Measurements from ENCODE around the gene MANSC4.

MANSC4 gene

DNA sequence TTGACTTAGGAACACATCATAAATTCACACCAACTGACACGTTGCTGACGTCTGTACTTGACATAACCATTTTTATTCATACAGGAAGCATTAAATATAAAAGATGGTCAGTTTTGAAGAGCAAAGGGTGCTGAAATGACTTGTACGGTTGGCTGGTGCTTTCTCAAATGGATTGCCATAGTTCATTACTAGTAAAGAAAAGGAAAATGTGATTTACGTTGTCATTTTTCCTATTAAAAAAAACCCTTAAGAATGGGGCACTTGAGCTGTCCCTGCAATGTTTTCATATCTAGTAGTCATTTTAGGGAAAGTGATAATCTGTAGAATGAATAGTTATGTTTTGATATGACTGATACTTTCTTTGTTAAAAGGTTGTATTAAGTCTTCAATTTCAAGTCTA is 22.5 kb upstream of the MANSC4 start:
- TF ChIP-seq, protein P1, sequence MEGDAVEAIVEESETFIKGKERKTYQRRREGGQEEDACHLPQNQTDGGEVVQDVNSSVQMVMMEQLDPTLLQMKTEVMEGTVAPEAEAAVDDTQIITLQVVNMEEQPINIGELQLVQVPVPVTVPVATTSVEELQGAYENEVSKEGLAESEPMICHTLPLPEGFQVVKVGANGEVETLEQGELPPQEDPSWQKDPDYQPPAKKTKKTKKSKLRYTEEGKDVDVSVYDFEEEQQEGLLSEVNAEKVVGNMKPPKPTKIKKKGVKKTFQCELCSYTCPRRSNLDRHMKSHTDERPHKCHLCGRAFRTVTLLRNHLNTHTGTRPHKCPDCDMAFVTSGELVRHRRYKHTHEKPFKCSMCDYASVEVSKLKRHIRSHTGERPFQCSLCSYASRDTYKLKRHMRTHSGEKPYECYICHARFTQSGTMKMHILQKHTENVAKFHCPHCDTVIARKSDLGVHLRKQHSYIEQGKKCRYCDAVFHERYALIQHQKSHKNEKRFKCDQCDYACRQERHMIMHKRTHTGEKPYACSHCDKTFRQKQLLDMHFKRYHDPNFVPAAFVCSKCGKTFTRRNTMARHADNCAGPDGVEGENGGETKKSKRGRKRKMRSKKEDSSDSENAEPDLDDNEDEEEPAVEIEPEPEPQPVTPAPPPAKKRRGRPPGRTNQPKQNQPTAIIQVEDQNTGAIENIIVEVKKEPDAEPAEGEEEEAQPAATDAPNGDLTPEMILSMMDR (IDR thresholded peaks at IDR 0.05; ENCODE audit: borderline replicate concordance, insufficient read depth, low read depth, low read length) = no peak
- no peak overlapping the region for H3K4me3 ChIP-seq (ENCODE audit: low read depth, low read length)

DNA sequence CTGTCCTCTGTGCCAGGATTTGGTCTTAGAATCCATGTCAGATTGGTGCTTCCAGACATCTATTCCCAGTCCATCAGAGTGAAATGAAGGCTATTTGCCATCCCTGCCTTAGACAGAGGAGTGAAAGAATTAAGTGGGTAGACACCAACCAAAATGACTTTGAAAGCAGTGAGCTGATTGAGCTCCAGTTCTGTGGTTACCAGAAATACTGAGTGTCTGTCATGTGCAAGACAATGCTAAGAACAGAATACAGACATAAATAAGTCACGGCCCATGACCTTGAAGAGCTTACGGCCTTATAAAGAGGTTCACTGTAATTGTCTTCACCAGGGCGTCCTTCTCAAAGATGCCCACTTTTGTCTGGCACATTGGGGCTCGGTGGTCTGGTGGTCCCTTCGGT is 21.6 kb upstream of the MANSC4 start:
- TF ChIP-seq, protein P1 (IDR thresholded peaks at IDR 0.05; ENCODE audit: borderline replicate concordance, insufficient read depth, low read depth, low read length) = no peak
- H3K4me3 ChIP-seq (ENCODE audit: low read depth, low read length) = no peak overlapping the region

DNA sequence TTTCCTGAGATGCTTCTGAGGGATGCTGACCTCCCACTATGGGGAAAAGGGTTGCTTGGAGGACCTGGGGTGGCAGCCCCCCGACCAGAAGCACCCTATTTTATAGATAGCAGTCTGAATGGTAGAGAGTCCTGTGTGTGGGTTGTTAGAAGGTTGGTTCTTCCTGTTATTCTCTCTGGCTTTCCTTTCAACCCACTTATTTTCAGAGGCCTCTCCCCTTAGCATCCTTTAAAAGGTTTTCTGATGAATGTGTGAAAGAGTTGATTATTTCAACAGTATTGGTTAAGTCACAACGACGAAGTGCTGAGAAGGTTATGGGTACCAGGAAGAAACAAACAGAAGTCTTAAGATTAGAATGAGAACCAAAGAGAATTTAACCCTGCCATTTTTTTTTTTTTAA is 20.8 kb upstream of the MANSC4 start:
- TF ChIP-seq, protein P1 (IDR thresholded peaks at IDR 0.05; ENCODE audit: borderline replicate concordance, insufficient read depth, low read depth, low read length) = no peak
- H3K4me3 ChIP-seq (ENCODE audit: low read depth, low read length) = no peak overlapping the region

DNA sequence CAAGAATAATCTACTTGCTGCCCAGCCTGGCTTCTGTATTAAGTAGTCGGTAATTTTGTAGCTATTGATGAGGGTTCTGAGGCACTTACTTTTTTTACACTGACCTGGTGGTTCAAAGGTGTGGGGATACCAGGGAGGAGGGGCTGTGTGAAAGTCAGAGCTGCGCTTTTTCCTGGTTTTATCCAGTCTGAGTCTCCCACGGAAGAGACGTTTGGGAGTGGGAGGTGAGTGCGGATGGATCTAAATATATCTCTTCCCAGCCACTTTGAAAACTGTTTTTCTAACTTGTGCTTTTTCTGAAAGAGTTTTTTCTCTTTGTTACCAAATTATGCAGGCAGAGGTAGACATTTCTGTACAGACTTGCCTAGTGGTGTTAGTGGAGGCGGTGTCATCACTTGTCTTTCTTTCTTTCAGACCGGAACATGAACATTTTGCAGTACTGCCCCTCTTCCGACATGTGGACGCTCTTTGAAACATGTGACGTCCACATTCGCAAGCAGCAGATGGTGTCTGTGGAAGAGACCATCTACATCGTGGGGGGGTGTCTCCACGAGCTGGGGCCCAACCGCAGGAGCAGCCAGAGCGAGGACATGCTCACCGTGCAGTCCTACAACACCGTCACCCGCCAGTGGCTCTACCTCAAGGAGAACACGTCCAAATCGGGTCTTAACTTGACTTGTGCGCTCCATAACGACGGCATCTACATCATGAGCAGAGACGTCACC is 17.4 kb upstream of the MANSC4 start:
- TF ChIP-seq, protein P1 (IDR thresholded peaks at IDR 0.05; ENCODE audit: borderline replicate concordance, insufficient read depth, low read depth, low read length) = no peak
- H3K4me3 ChIP-seq (ENCODE audit: low read depth, low read length) = no peak overlapping the region

DNA sequence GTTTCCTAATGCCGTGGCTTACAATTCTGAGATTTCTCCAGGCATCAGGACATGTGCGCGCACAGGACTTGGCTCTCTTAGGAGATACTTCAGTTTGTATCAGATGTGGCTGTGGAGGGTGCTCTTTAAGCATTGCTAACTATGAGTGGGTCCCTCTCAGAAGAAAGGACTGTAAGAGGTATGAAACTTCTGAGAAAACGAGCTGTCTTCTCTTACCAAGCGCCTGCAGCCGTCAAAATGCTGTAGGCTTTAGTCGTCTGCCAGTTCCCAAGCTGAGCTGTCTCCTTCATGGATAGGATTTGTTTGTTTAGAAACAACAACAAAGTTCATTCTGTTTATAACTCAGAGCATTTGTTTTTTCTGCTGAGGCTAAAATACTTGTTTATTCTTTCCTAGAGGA is 16.1 kb upstream of the MANSC4 start:
- TF ChIP-seq, protein P1 (IDR thresholded peaks at IDR 0.05; ENCODE audit: borderline replicate concordance, insufficient read depth, low read depth, low read length) = no peak
- no peak overlapping the region for H3K4me3 ChIP-seq (ENCODE audit: low read depth, low read length)

DNA sequence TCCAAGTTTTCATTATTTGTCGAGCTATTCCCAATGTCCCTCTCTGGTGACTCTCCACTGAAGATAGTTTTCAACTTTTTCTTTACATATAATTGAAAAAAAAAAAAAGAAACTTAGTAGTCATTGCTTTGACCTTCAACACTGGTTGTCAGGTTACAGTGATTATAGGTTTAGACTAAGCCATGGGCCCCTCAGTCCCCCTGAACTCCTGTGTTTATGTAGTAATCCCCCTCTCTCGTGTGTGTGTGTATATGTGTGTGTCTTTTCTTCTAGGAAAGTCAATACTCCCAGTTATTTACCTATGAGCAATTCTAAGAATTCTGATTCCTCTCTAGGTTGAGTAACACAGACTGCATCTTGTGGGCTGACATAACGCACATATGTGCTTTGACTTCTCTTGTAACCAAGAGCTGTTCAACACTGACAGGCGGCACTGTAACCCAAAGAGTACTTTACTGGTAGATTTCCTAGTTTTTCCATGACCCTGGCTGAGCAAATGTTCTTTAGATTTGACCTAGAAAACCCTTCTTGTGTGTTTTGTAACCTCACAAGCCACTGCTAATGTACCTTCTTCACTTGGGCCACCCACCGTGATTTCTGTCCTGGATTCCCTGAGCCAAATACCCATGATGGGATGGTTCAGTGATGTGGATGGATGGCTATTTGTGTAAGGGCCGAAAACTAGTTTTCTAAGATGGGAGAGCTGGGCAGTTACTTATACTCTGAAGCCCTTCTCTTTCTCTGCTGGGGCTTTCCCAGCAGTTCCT is 15.0 kb upstream of the MANSC4 start:
- TF ChIP-seq, protein P1 (IDR thresholded peaks at IDR 0.05; ENCODE audit: borderline replicate concordance, insufficient read depth, low read depth, low read length) = no peak
- no peak overlapping the region for H3K4me3 ChIP-seq (ENCODE audit: low read depth, low read length)

DNA sequence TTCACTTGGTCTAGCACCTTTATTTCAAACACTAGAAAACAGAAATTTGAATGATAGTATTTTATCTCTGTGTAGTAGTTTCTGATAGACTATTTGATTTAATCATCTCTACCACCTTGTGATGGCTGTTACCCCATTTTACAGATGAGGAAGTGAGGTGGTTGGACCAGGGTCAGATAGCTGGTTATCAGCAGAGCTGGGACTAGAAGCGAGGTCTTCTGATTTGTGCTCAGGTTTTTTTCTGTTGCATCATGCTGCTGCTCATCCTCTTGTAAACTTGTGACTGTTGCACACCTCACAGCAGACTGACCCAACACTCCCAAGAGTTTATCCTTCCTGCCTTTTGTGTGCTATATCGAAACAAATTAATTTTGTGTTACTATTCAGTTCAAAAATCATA is 10.1 kb upstream of the MANSC4 start:
- no peak overlapping the region for H3K4me3 ChIP-seq (ENCODE audit: low read depth, low read length)
- TF ChIP-seq, protein P1 (IDR thresholded peaks at IDR 0.05; ENCODE audit: borderline replicate concordance, insufficient read depth, low read depth, low read length) = no peak
